C4-2B (cell line): ENCODE data around the gene DLG2.

Experiments used
- H3K27ac ChIP-seq: fragments of 450-650 bp; 2 replicates; pipeline ENCODE4 v1.5.1; 2017
- ZFX ChIP-seq: fragments of 450-650 bp; IDR thresholded peaks from 2 replicates; pipeline ENCODE4 v1.6.1; 2017
- TF ChIP-seq, protein P1 (sequence below): fragments of 450-650 bp; conservative IDR thresholded peaks from 2 replicates; pipeline ENCODE4 v1.5.1; 2017; ENCODE audit warnings: mild to moderate bottlenecking

The DLG2 gene

DNA sequence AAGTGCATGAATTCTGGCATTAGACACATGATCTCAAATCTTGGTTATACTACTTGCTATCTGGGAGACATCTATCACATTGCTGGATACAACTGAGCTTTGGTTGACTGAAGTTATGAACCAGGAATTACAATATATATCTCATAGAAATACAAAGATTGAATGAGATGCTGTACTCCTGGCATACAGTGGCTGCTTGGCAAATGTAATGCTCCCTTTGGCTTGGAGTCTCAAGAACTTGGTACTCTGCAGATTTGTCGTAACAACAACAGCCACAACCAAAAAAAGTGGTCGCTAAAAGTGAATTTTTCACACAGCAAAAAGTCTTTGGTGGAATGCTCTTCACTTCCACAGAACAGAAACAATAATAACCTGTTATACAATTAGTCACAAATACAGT, 1082.6 kb downstream of the DLG2 start:
- no peak overlapping the region for H3K27ac ChIP-seq
- TF ChIP-seq ZFX, result no peak
- TF ChIP-seq, protein P1, sequence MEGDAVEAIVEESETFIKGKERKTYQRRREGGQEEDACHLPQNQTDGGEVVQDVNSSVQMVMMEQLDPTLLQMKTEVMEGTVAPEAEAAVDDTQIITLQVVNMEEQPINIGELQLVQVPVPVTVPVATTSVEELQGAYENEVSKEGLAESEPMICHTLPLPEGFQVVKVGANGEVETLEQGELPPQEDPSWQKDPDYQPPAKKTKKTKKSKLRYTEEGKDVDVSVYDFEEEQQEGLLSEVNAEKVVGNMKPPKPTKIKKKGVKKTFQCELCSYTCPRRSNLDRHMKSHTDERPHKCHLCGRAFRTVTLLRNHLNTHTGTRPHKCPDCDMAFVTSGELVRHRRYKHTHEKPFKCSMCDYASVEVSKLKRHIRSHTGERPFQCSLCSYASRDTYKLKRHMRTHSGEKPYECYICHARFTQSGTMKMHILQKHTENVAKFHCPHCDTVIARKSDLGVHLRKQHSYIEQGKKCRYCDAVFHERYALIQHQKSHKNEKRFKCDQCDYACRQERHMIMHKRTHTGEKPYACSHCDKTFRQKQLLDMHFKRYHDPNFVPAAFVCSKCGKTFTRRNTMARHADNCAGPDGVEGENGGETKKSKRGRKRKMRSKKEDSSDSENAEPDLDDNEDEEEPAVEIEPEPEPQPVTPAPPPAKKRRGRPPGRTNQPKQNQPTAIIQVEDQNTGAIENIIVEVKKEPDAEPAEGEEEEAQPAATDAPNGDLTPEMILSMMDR, result no peak

DNA sequence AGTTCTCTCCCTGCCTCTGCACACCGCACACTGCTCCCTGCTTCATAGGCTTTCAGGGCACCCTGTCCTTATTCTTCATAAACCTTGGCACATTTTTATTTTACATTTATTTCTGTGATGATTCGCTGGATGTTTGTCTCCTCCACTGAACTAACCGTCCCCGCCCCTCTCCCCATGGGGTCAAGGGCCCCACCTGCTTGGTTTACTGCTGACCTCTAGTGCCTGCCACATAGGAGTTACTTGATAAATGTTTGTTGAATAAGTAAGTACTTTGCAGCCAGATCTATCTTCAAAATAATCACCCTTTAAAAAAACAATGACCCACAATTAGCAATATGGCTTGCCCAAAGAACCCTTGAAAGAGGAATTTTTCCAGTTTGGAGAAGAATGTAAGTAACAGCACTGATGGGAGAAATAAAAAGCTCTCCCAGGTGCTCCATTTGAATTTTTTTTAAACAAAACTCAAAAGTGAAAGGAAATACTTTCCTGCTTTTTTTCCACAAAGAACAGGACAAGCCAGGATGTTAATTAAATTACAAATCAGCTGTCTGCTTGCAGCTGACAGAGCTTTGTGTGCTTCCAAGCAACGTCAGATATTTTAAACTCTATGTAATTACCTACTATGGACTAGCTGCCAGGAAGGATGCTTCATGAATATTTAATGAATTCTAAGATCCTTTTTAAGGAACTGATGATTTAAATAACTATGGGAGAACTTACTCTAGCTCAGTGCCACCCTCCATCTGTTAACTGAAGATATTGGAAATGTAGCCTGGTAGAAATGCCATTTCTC, 1083.6 kb downstream of the DLG2 start:
- no peak overlapping the region for H3K27ac ChIP-seq
- TF ChIP-seq, protein P1, result peak; percentile 22
- TF ChIP-seq ZFX, result no peak

DNA sequence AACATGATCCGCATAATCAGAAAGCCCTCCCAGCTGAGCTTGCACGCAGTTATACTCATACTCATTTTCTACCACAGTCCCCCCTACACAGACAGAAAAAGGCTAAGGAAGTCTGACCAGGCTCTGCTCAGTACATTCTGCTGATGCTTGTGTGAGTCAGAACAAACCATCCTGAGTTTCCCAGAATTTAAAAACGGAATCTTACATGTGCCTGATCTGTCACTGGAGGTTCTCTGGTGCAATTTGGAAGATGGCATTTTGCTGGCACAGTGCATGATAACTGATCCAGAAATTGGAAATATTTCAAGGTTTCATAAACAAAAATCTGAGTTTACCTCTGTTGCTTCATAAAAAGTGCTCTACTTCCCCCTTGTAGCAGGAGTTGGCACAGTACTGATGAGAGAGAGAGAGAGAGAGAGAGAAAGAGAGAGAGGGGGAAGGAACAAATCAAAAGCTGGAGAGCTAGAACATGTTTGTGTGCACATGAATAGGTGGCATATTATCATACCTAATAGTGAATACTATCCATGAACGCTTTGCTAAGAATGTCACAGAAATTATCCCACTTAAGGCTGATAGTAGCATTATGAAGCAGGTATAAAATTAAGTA, 1085.3 kb downstream of the DLG2 start:
- no peak for TF ChIP-seq ZFX
- TF ChIP-seq, protein P1, result no peak
- no peak overlapping the region for H3K27ac ChIP-seq

DNA sequence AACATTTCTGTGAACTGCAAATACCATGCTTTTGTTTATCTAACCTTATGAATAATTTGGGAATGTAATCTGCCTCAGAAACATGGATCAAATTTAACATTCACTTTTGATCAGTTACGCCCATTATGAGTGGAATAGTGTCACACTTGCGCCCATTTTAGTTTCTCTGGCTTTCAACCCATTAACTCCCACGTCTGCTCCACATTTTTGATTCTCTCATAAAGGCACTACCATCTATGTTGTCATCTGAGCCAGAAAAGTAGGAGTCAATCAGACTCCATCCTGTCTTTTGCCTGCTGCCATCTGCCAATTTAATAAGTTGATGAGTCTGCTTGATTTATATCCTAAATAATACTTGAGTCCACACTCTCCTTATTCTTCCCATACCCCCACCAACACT, 1090.7 kb downstream of the DLG2 start:
- TF ChIP-seq, protein P1, result no peak
- TF ChIP-seq ZFX, result no peak
- no peak overlapping the region for H3K27ac ChIP-seq

DNA sequence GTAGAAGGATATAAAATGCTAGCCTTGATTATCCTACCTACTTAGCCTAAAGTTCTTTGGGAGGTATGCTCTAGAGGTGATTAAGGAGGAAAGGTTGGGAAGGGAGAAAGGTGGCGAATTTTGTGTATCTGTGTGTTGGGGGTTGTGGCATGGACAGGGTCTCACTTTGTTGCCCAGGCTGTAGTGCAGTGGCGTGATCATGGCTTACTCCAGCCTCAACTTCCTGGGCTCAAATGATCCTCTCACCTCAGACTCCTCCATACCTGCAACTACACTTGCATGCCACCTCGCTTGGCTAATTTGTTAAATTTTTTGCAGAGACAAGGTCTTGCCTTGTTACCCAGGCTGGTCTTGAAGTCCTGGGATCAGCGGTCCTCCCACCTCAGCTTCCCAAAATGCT, 1094.8 kb downstream of the DLG2 start:
- no peak overlapping the region for H3K27ac ChIP-seq
- no peak for TF ChIP-seq ZFX

DNA sequence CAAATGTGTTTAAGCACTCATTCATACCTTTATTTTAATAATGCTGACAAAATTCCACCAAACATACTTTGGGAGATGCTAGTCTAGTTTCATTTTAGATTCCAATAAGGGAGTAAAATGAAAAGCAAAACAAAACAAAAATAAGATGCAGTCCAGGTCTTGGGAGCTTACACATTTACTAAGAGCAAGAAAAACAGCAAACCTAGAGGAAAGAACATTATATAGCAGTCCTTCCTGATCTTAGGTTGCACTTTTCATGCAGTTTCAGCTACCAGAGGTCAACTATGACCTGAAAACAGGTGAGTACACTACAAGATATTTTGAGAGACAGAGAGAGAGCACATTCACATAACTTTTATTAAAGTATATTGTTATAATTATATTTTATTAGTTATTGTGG, 1100.9 kb downstream of the DLG2 start:
- TF ChIP-seq, protein P1, result no peak
- TF ChIP-seq ZFX, result no peak
- H3K27ac ChIP-seq, result no peak overlapping the region

DNA sequence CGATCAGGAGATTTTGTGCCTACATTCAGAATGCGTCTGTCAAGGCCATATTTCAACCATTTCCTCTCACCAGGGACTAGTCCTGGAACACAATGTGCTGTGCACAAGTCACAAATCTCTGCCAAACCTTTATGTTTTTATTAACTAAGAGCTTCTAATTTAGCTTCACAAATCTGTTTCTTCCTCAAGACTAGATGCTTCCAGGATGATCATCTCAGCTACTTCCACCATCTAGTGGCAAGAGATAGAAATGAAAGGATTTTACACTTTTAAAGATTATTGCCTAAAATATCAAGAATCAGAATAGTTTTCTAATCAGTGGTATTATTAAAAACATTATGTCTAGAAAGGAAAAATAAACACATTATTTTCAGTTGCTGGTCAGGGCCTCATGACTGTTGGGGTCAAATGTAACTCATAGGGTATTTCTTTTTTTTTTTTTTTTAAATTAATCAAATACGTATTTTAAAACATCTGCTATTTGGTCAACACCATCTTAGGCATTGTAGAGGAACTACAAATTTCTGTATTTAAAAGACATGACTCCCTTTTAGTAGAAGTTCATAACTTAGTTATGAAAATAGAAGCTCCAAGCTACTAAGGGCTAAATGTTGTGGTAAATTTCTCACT, 1102.6 kb downstream of the DLG2 start:
- H3K27ac ChIP-seq, result no peak overlapping the region
- TF ChIP-seq ZFX, result no peak
- TF ChIP-seq, protein P1, result peak; percentile 71

DNA sequence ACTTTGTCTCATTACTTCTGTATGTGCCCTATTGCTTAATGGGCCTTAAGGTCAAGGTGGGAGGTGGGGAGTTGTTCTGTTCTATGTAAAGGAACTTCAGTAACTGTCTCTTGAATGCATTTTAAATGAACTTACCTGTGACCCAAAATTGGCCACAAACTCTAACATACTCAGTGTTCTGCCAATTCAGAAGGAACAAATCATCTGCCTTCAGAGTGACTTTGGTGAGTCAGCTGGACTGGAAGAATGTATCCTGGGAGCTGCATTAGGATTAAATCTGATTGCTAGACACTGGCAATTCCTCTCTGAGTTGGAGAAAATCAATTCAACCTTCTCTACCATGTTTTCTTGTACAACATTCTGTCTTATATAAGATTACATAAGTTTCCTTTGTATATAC, 1104.8 kb downstream of the DLG2 start:
- TF ChIP-seq, protein P1, result no peak
- TF ChIP-seq ZFX, result no peak
- no peak overlapping the region for H3K27ac ChIP-seq
